ENCODE data around the gene LVRN.

Gene LVRN

GRCh38 chr5:115962565-115963402 lies 509 bp downstream of the LVRN start:
- DNase-seq: no peak

DNA sequence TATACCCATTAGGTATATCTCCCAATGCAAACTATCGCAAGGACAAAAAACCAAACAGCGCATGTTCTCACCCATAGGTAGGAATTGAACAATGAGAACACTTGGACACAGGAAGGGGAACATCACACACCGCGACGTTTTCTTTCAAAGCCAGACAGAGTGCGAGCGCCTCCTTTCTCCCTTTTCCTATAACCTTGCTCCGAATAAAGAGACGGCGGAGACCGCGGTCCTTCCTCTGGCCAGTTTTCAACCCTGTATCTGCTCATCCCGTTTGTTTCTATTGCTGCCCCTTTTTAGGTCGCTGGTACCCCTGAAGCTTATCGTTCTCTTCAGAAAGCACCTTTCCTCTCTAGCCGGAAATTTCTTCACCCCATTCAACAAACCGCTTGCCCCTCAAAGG lies 1.3 kb downstream of the LVRN start:
- DNase-seq: no peak

DNA sequence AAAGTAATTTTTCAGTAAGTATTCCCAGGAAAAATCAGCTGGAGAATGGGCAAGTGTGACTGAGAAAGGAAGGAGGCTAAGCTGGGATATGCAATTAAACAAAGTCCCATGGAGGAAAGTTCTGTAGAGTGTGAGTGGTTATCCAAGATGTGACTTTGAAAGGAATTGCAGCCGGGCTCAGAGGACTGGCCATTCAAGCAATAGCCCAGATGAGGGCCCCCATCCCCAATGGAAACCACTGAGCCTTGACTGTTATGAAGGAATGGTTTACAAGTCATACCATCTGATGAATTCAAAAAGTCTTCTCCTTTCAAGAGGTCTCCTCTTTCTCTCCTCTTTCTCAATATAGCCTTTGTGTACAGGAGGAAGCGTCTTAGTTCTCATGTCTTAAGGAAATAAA lies 6.5 kb downstream of the LVRN start:
- DNase-seq: no peak

- no peak for DNase-seq
Observed at GRCh38 chr5:115977096-115977495, 14.8 kb downstream of the LVRN start.

GRCh38 chr5:115977988-115978387 lies 15.7 kb downstream of the LVRN start:
- no peak for DNase-seq

- no peak for DNase-seq
Observed at GRCh38 chr5:115978779-115979178, 16.5 kb downstream of the LVRN start.

DNA sequence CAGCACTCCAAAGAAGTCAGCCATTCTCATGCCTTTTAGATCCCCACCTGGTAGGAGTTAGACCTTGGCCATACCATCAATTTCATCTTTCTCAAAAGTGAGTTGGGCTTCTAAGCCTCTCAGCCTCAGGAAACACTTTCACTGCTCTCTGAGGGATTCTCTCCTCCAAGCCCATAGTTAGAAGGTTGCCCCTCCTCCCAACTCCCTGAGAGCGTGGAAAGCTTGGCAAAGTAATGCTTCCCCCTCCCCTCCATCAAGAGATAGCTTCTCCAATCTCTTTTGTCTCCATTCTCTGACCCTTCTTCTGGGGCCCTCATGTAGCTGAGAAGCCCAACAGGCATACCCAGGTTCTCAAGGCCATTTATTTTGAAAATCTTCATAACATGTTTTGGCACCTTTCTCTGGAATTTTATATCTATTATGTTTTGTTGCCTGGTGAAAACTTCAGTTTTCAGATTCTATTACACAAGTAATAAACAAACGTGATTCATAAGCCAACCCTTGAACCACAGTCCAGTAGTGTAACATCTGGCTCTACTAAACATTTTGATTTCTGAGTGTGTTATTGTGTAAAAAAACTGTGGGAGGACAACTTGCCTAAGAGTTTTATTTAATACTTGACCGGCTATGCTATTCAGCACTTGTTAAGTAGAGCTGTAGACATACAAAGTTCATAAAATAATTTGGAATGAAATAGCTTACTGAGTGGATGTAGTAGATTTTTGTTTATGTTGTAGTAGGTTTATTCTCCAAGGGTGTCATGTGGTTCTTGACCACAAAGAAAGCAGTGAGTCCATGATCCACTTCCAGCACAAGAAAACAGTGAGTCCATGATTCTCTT lies 17.1 kb downstream of the LVRN start:
- no peak for DNase-seq

GRCh38 chr5:115983519-115983918 lies 21.2 kb downstream of the LVRN start:
- DNase-seq: no peak

GRCh38 chr5:115985802-115986757 lies 23.8 kb downstream of the LVRN start:
- DNase-seq: no peak

GRCh38 chr5:115988002-115988401 lies 25.7 kb downstream of the LVRN start:
- no peak for DNase-seq

DNA sequence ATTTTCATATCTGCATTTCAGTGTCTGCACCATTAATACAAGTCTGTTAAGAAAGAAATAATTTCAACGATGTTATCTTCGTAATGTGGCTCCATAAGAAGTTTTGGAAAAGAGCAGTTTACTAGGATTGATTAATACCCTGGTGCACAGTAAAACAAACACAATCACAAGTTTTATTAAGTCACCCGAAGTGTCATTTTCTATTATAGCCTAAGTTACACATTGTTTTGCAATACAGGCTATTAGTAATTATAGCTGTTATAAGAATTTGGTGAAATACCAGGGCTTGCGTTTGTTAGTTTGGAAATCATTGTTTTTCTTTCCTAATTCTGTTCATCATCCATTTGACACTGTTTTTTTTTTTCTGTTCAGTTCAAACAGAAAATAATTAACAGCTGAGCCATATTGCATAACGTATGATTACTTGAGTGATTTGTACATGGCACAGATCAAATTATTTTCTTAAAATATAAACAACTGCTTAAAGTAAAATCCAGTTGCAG lies 30.6 kb downstream of the LVRN start:
- no peak for DNase-seq

DNA sequence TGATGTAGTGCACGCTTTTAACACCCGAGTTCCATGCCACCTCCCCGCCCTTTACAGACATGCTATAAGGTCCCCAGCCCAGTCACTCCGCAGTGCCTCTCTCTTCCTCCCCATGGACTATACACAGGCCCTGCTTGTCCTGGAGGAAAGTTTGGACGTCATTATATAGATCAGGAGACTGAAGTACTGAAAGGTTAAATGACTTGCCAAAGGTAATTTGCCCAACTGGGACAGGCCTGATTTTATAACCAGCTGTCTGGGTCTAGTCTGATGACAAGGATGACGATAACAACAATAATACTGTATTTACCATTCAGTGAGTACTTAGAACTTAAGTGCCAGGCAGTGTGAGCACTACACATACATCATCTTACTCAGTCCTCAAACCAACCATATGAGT lies 33.1 kb downstream of the LVRN start:
- no peak for DNase-seq

DNA sequence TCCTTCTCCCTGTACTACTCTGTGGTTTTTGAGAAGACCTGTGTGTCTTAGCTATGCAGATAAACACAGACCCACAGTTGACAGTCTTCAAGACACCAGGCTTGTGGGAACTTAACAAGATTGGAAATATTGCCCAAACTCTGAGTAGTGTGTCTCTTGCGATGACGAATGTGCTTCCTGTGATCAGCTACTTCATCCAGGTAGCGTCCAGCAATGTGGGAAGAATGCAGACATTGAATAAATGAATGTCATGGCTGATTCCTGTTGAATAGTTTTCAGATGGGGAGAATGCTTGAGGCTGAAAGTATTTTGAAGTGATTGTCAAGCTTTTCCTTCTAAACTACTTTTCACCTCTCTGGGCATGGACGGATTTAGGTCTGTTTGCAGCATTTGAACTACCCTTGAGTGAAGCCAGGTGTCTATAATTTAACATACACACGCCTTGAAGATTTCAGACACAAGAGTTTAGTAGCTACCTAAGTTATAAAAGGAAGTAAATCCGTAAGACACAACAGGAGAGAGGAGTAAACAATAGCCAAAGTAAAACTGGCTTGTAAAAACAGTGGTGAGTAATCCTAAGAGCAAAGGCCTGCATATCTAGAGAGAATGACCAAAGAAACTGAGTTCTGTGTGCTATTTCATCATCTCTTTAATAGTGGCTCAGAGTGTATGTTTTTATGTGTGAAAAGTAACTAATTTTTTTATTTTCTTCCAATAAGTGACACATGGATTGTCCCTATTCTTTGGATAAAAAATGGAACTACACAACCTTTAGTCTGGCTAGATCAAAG lies 40.0 kb downstream of the LVRN start:
- DNase-seq: no peak

GRCh38 chr5:116004248-116004647 lies 42.0 kb downstream of the LVRN start:
- DNase-seq: no peak

- no peak for DNase-seq
Observed at GRCh38 chr5:116009806-116010205, 47.5 kb downstream of the LVRN start.

DNA sequence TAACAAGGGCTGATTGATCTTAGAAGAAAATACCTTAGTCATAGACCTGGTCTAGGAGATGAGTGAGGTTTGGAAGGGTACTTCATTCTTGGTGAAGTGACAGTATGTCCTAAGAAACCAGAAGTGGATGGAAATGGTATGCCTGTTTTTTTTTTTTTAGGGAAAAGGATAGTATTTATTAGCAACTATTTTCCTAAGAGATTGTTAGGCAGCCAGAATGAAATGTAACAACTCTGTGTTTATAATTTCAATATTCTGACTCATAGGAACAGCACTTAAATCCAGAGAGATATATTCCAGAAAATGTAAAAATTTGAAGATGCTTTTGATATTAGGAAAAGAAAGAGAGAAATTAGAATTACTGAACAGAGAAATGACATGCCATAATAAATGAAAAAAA lies 48.8 kb downstream of the LVRN start:
- no peak for DNase-seq

GRCh38 chr5:116013207-116013785 lies 51.0 kb downstream of the LVRN start:
- DNase-seq: no peak

DNA sequence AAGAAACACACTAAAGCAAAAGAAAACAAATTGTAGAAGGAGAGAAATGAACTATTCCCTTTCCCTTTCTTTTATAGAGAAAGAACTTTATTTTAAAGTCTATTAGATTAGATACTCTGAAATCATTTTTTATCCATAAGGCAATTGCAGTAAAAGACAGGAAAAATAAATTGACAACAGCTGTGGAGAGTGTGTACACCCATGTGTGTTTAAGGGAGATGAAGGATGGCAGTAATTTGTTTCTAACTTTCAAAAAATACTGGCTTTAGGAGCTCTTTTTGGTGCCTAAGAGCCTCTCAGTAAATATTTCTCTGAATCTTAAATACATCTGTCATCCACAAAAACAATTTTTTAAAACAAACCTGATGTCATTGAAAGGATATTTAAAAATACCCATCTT lies 51.7 kb downstream of the LVRN start:
- DNase-seq: no peak

- DNase-seq: no peak
Observed at GRCh38 chr5:116023619-116024018, 61.3 kb downstream of the LVRN start.

DNA sequence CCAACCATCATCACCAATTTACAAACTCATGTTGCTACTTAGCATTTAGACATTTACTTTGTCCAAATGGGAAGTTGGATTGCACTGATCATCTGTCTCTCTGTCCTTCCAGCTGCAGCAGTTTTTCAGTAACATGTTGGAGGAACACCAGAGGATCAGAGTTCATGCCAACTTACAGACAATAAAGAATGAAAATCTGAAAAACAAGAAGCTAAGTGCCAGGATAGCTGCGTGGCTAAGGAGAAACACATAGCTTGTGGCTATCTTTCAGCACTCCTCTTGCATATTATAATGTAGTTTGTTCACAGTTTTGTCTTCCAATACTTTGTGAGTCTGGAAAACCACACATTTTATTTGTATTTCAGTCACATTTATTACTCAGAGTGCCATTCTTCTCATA lies 63.6 kb downstream of the LVRN start:
- DNase-seq: no peak

- no peak for DNase-seq
Observed at GRCh38 chr5:116032094-116032517, 69.8 kb downstream of the LVRN start, which contains the start of gene ARL14EPL. Gene ARL14EPL (plus strand): TSS chr5:116032472. CDS start chr5:116051466, 18,994 bp downstream.
